HFF-Myc (cell line): ENCODE measurements around the gene SLC2A8.

Source experiments
- DNase-seq: peaks from one replicate; pipeline ENCODE4 v3.0.0-alpha.2; 2011; ENCODE audit warnings: low read depth; ENCODE audit errors: extremely low read depth
- H3K4me3 ChIP-seq: replicated peaks from 2 replicates; pipeline ENCODE4 v1.5.1; 2011; ENCODE audit warnings: low read depth, mild to moderate bottlenecking, control low read depth, low read length
- CTCF ChIP-seq: IDR thresholded peaks from 2 replicates; pipeline ENCODE4 v1.5.1; 2012; ENCODE audit warnings: mild to moderate bottlenecking, low read depth, low read length, control low read depth; ENCODE audit errors: missing control alignments

Gene SLC2A8

GRCh38 chr9:127365461-127365860, 31.5 kb upstream of the SLC2A8 start:
- H3K4me3 ChIP-seq, result no peak overlapping the region
- no peak for TF ChIP-seq CTCF
- DNase-seq, result no peak

- no peak for TF ChIP-seq CTCF
- no peak overlapping the region for H3K4me3 ChIP-seq
- DNase-seq, result no peak
These were observed 30.4 kb upstream of the SLC2A8 start for GRCh38 chr9:127366594-127366993.

- no peak for TF ChIP-seq CTCF
- DNase-seq, result no peak
- no peak overlapping the region for H3K4me3 ChIP-seq
These were observed 28.0 kb upstream of the SLC2A8 start for GRCh38 chr9:127368852-127369402.

GRCh38 chr9:127369428-127369827, 27.5 kb upstream of the SLC2A8 start:
- no peak for DNase-seq
- H3K4me3 ChIP-seq, result no peak overlapping the region
- TF ChIP-seq CTCF, result no peak

- TF ChIP-seq CTCF, result no peak
- H3K4me3 ChIP-seq, result no peak overlapping the region
- DNase-seq, result no peak
These were observed 26.8 kb upstream of the SLC2A8 start for GRCh38 chr9:127370147-127370579.

- no peak for DNase-seq
- H3K4me3 ChIP-seq, result no peak overlapping the region
- TF ChIP-seq CTCF, result no peak
These were observed 26.0 kb upstream of the SLC2A8 start for GRCh38 chr9:127370672-127371648.

GRCh38 chr9:127380479-127380878, 16.5 kb upstream of the SLC2A8 start:
- no peak for DNase-seq

More at GRCh38 chr9:127380479-127380878, 16.5 kb upstream of the SLC2A8 start:
- no peak for TF ChIP-seq CTCF
- H3K4me3 ChIP-seq, result no peak overlapping the region
